A549 treated with AZD9567 at 1 μM for 4 hours (cell line): ENCODE results near the gene PLS1. TPM values are rescaled to one million over a fixed set of nuclear protein-coding genes. Genes with fewer than 3 reads are reported as not detected.

Source experiments
- total RNA-seq: library from RNA; stranded (reverse); fragments of 200-300 nt; extraction: Qiagen RNA extraction; gene quantifications from 5 replicates; pipeline ENCODE4 v1.2.3, GENCODE V29; 2022; ENCODE audit not compliant: insufficient read depth

PLS1 gene
- total RNA-seq = 8.3 to 12.1 TPM (median 10.7 TPM) in 5 replicates

DNA sequence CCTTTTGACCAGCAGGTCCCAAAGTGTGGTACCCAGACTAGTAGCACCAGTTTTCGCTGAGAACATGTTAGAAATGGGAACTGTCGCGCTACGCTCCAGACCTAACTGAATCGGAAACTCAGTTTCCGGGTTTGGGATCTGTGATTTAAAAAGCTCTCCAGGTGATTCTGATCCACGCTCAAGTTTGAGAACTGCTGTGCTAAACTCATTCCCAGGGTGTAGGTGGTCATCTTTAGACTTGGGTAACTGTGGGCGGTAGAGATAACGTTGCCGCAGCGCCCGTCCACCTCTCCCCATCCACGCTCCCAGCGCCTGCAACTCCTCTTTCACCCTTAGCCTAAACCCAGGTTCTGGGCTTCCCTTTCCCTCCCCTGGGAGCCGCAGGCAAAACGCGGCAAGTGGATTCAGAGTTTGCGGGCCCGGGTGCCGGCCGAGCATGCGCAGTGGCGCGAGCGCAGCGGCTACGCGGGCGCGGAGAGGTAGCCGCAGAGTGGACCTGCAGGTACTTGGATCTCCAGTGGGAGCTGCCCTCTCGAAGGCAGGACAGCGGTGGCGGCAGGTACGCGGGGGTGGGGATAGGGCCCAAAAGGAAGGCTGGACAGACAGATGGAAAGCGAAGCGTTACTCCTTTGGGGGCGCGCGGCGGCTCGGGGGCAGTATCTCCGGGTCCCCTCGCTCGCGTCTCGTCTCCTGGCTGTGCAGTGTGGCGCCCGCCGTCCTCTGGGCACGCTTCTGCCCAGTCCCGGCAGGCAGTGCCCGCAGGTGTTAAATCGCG is at the start of gene PLS1:
Gene PLS1, plus strand, starts transcription at position 443 of the 775 bp plus-strand sequence. CDS start 67,845 bp downstream, outside the sequence.

GRCh38 chr3:142578329-142579223 is 17.6 kb upstream of the PLS1 start, which contains the start of gene ATR:
ATR (minus strand) TSS chr3:142578733; CDS start chr3:142578704, 29 bp downstream.

DNA sequence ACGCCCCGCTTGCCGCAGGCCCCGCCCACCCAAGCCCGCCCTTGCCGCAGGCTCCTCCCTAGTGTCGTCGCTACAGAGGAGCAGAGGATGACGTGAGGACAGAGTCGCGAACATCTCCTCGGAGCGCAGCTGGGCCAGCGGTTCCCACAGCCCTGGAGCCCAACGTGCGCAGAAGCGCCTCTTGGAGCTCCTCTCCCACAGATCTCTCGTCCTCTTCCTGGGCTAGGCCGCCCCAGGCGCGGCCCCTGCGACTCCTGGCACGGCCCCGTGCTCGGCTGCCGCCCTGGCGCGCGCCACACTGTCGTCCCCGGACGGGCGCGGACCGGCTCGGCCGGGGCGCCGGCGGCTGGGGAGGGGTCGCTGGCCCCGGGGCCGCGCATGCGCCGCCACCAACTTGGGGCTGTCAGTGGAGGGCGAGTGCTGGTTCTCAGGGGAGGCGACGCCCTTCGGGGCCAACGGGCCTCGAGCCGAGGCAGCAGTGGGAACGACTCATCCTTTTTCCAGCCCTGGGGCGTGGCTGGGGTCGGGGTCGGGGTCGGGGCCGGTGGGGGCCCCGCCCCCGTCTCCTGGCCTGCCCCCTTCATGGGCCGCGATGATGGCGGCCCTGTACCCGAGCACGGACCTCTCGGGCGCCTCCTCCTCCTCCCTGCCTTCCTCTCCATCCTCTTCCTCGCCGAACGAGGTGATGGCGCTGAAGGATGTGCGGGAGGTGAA is 127.9 kb downstream of the PLS1 start, which contains the start of gene TRPC1:
Gene TRPC1, plus strand, starts transcription at position 67 of the 714 bp plus-strand sequence. Its CDS starts 526 bp downstream, at position 593.

Other genes starting within 250 kb of the PLS1 start
- gene XRN1, start 148.4 kb upstream of the PLS1 start, total RNA-seq = 2.1 to 4.4 TPM (median 4.2 TPM) in 5 replicates
- gene ATR, start 17.7 kb upstream of the PLS1 start, total RNA-seq = 12.3 to 17.2 TPM (median 13.0 TPM) in 5 replicates
- 3.1 to 8.5 TPM (median 7.1 TPM) in 5 replicates for gene TRPC1, start 127.6 kb downstream of the PLS1 start, total RNA-seq